Cardiac muscle cell (in vitro differentiated cells and primary cell): ENCODE data around the gene MRPL14. TPM values are rescaled to one million over a fixed set of nuclear protein-coding genes. Genes with fewer than 3 reads are reported as not detected.
"Not testable (repeated sequence)": the region's sequence is repeated elsewhere in the genome, so short reads cannot be mapped to it uniquely, and the experiment has no call there.

Experiments used
- DNase-seq, 2 donors: peaks; one replicate each; pipeline versions ENCODE4 v3.0.0 to v3.0.0-alpha.2; 2010 to 2017; ENCODE audit warnings: low read depth in 1 of 2, low spot score in 1 of 2
- H3K27ac ChIP-seq: fragments of 200-600 bp; sonication (generic); 2 replicates; pipeline ENCODE4 v1.5.1; 2016
- H3K27me3 ChIP-seq: fragments of 200-600 bp; sonication (generic); 2 replicates; pipeline ENCODE4 v1.6.0; 2016; ENCODE audit warnings: control low read depth
- H3K36me3 ChIP-seq: fragments of 200-600 bp; sonication (generic); 2 replicates; pipeline ENCODE4 v1.5.1; 2016; ENCODE audit warnings: control low read depth
- H3K4me1 ChIP-seq: fragments of 200-600 bp; sonication (generic); 2 replicates; pipeline ENCODE4 v1.8.1; 2017; ENCODE audit warnings: low read depth, mild to moderate bottlenecking, mixed run types
- H3K4me3 ChIP-seq: fragments of 200-600 bp; sonication (generic); 2 replicates; pipeline ENCODE4 v1.5.1; 2016; ENCODE audit warnings: mild to moderate bottlenecking
- H3K9me3 ChIP-seq: fragments of 200-600 bp; sonication (generic); 2 replicates; pipeline ENCODE4 v1.5.1; 2017; ENCODE audit warnings: low read depth, mild to moderate bottlenecking, control low read depth
- polyA plus RNA-seq: library from polyadenylated mRNA; unstranded; fragments of >200 nt; fragmentation: Nextera tagmentation; extraction: Ambion mirVana; gene quantifications from 2 replicates; pipeline ENCODE4 v1.2.1, GENCODE V29; 2016
- total RNA-seq: library from RNA; depleted of rRNA; stranded (reverse); fragments of >200 nt; gene quantifications from 2 replicates; pipeline ENCODE4 v1.2.3, GENCODE V29; 2016
- TF ChIP-seq, protein P1 (sequence below): IDR thresholded peaks from 2 replicates; pipeline ENCODE4 v1.5.1; 2012; ENCODE audit warnings: low read depth, mild to moderate bottlenecking, low read length

Gene MRPL14
- total and polyA plus RNA-seq, 2 experiments from 2014 or later, result 78.8 to 130 TPM

DNA sequence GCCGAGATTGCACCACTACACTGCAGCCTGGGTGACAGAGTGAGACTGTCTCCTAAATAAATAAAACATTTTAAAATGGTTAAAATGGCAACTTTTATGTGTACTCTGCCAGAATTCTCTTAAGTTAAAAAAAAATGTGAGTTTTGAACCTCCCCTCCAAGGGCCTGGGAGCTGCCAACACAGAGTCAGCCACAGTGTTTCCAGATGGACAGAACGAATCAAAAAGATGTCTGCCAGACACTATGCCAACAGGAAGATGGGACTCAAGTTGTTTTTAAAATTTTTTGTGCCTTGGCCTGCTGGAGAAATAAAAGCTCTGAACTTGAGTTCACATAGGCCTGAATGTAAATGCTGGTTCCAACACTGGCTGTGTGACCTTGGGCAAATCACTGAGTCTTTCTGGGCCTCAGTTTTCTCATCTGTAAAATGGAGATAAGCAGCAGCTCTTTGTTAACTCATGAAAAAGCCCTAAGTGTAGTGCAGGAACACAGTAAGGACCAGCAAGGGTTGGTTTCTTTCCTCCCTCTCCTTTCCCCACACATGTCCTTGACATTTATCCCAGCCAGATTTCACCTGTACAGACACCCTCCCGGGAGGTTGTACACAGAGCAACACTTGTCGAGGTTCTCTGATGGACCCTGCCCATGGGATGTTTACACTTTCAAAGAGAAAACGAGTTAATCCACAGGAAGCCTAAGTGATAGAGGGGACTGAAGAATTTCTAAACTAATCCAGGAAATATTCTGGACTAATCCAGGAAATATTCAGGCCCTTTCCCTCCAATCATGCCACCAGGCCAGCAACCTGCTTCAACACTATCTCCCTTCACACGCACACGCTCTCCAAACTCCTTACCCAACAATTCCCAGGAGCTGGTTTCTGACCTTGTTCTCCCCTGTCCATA is 35.0 kb downstream of the MRPL14 start:
- TF ChIP-seq, protein P1, sequence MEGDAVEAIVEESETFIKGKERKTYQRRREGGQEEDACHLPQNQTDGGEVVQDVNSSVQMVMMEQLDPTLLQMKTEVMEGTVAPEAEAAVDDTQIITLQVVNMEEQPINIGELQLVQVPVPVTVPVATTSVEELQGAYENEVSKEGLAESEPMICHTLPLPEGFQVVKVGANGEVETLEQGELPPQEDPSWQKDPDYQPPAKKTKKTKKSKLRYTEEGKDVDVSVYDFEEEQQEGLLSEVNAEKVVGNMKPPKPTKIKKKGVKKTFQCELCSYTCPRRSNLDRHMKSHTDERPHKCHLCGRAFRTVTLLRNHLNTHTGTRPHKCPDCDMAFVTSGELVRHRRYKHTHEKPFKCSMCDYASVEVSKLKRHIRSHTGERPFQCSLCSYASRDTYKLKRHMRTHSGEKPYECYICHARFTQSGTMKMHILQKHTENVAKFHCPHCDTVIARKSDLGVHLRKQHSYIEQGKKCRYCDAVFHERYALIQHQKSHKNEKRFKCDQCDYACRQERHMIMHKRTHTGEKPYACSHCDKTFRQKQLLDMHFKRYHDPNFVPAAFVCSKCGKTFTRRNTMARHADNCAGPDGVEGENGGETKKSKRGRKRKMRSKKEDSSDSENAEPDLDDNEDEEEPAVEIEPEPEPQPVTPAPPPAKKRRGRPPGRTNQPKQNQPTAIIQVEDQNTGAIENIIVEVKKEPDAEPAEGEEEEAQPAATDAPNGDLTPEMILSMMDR, result no peak
- no peaks in the 10 kb centered on the region for H3K27me3 ChIP-seq

DNA sequence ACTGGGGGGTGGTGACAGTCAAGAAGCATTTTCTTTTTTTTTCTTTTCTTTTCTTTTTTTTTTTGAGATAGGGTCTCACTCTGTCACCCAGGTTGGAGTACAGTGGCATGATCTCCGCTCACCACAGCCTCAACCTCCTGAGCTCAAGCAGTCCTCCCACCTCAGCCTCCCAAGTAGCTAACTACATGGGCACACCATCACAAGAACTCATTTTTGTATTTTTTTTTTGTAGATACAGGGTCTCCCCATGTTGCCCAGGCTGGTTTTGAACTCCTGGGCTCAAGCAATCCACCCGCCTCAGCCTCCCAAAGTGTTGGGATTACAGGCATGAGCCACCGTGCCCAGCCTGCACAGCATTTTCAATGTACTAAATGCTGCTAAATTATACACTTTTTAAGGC is 35.9 kb downstream of the MRPL14 start:
- not testable (repeated sequence) for H3K27ac ChIP-seq, DNase-seq

More for the DNA sequence above, 35.0 kb downstream of the MRPL14 start:
- Histone ChIP-seq H3K9me3 (no peaks in the 10 kb centered on the region), H3K4me3 (no peak overlapping the region), H3K4me1 (no peaks in the 10 kb centered on the region), H3K36me3 (no peaks in the 10 kb centered on the region), H3K27ac (no peak overlapping the region)
- DNase-seq, result no peak

DNA sequence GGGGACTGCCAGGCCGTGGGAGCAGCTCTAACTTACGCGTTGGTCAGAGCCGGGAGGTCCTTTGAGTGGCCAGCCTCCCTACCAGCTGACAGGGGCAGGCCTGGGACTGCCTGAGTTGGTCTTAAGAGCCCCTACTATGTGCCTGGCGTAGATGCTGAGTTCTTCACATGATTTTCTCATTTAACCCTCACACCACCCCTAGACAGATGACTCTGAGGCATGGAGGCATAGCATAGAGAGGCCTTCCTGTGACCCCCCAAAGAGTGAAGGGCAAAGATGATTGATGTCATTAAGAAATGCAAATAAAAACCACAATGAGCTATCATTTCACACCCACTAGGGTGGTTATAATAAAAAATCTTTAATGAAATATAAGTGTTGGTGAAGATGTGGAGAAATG is 36.8 kb downstream of the MRPL14 start:
- Histone ChIP-seq H3K36me3 (no peaks in the 10 kb centered on the region), H3K27me3 (no peaks in the 10 kb centered on the region), H3K4me3 (no peak overlapping the region), H3K9me3 (no peaks in the 10 kb centered on the region), H3K4me1 (no peaks in the 10 kb centered on the region), H3K27ac (no peak overlapping the region)
- DNase-seq, result no peak
- TF ChIP-seq, protein P1, result no peak

More for the DNA sequence above, 35.9 kb downstream of the MRPL14 start:
- H3K27me3 ChIP-seq, H3K9me3 ChIP-seq, H3K4me1 ChIP-seq, H3K4me3 ChIP-seq, H3K36me3 ChIP-seq: not testable (repeated sequence)

DNA sequence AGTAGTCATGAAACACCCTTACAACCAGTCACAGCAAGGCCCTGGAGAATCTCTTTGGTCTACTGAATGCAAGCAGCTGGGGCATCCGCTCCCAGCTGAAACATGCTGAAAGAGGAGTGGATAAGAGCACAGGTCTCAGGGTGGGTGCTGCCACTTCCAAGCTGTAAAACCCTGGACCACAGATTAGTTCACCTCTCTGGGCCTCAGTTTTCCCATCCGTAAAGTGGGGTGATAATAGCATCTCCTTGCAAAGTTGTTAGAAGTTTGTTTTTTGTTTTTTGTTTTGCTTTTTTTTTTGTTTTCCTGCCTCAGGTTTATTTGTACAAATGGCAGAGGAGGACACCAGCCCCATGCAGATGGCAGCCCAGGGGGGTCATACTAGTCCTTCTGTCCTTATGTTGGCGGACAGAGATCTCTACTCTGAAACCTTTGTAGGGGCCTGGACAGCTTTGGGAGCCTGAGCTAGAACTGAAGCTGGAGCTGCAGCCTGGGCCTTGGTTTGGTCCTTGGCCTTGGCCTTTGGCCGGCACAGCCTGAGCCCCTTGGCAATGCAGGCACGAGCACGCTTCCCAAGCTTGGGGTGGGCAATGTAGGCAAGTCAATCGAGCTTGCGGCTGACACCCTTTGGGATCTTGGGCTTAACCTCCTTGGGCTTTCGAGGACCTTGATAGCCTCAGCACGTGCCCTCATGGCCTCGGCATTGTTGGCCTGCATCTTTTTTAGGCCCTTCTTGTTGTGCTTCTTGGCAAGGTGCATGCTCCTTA is 38.2 kb downstream of the MRPL14 start:
- Histone ChIP-seq H3K27me3 (no peaks in the 10 kb centered on the region), H3K27ac (no peak overlapping the region), H3K4me3 (no peak overlapping the region), H3K9me3 (no peaks in the 10 kb centered on the region), H3K36me3 (no peaks in the 10 kb centered on the region), H3K4me1 (peaks cover 10% of the 10 kb centered on the region)
- DNase-seq, result no peak
- TF ChIP-seq, protein P1, result no peak

DNA sequence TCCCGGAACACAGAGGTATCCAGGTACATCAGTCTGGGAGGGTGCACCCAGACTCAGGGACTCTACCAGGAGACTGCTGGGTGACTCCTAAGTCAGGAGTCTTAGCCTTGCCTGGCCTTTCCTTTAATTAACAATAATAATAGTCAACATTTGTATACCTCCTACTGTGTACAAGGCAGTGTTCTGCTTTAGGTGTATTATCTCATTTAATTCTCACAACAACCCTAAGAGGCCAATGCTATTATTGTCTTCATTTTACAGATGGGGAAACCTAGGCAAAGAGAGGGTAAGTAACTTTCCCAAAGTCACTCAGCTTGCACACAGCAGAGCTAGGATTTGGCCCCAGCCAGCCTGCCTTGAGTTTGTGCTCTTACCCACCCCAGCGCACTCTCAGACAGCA is 39.6 kb downstream of the MRPL14 start:
- H3K36me3 ChIP-seq, result no peaks in the 10 kb centered on the region

More for the DNA sequence above, 39.6 kb downstream of the MRPL14 start:
- Histone ChIP-seq H3K27ac (peak overlapping the region; percentile 1), H3K4me3 (no peak overlapping the region), H3K9me3 (no peaks in the 10 kb centered on the region), H3K4me1 (peaks cover 15% of the 10 kb centered on the region), H3K27me3 (no peaks in the 10 kb centered on the region)
- TF ChIP-seq, protein P1, result no peak
- no peak for DNase-seq
